Mesenchymal stem cell (in vitro differentiated cells and primary cell): ENCODE results near the gene DNAH14.
"Not testable (repeated sequence)": the region's sequence is repeated elsewhere in the genome, so short reads cannot be mapped to it uniquely, and the experiment has no call there.

Source experiments
- DNase-seq: peaks from one replicate; pipeline ENCODE4 v3.0.0-alpha.2; 2013
- H2AFZ ChIP-seq: one replicate; pipeline ENCODE4 v1.6.1; 2013; ENCODE audit warnings: low read depth, mild to moderate bottlenecking, control low read depth, inconsistent platforms, low read length, moderate library complexity
- H2AK5ac ChIP-seq: 2 replicates; pipeline ENCODE4 v1.6.1; 2013; ENCODE audit warnings: low read length, moderate library complexity, mild to moderate bottlenecking, inconsistent platforms; ENCODE audit not compliant: severe bottlenecking
- H2BK120ac ChIP-seq: one replicate; pipeline ENCODE4 v1.6.1; 2013; ENCODE audit warnings: low read depth, mild to moderate bottlenecking, inconsistent platforms, low read length, moderate library complexity
- H2BK12ac ChIP-seq, 2 experiments: one replicate each; pipeline ENCODE4 v1.6.1; 2013; ENCODE audit warnings: inconsistent platforms in 2 of 2, low read length in 2 of 2, mild to moderate bottlenecking in 2 of 2, moderate library complexity in 2 of 2, control low read depth in 1 of 2
- H2BK15ac ChIP-seq: one replicate; pipeline ENCODE4 v1.6.1; 2013; ENCODE audit warnings: mild to moderate bottlenecking, low read depth, inconsistent platforms; ENCODE audit not compliant: poor library complexity, severe bottlenecking
- H2BK5ac ChIP-seq: 2 replicates; pipeline ENCODE4 v1.6.1; 2013; ENCODE audit warnings: low read depth, mild to moderate bottlenecking, low read length, control low read depth, inconsistent platforms; ENCODE audit not compliant: poor library complexity, severe bottlenecking
- H3K14ac ChIP-seq, 2 experiments: one replicate each; pipeline ENCODE4 v1.6.1; 2013; ENCODE audit warnings: inconsistent platforms in 2 of 2, low read length in 2 of 2, control low read depth in 1 of 2, mild to moderate bottlenecking in 1 of 2, moderate library complexity in 1 of 2
- H3K18ac ChIP-seq, 2 experiments: one replicate each; pipeline ENCODE4 v1.6.1; 2013; ENCODE audit warnings: inconsistent platforms in 2 of 2, low read length in 2 of 2, control low read depth in 1 of 2, low read depth in 1 of 2, mild to moderate bottlenecking in 1 of 2
- H3K23ac ChIP-seq, 2 experiments: one replicate each; pipeline ENCODE4 v1.6.1; 2013; ENCODE audit warnings: inconsistent platforms in 2 of 2, low read length in 2 of 2, mild to moderate bottlenecking in 2 of 2, moderate library complexity in 2 of 2, control low read depth in 1 of 2
- H3K27ac ChIP-seq: 2 replicates; pipeline ENCODE4 v1.5.1; 2013; ENCODE audit warnings: mild to moderate bottlenecking, moderate library complexity, low read length, control low read depth, inconsistent platforms; ENCODE audit not compliant: poor library complexity, severe bottlenecking
- H3K27me3 ChIP-seq, 2 experiments: 2 replicates each; pipeline versions ENCODE4 v1.6.1 to v1.7.0; 2013; ENCODE audit warnings: low read length in 2 of 2, mild to moderate bottlenecking in 2 of 2, moderate library complexity in 2 of 2, control low read depth in 1 of 2, inconsistent platforms in 1 of 2; ENCODE audit not compliant: control insufficient read depth in 1 of 2, insufficient read depth in 1 of 2
- H3K36me3 ChIP-seq, 2 experiments: 2 replicates each; pipeline versions ENCODE4 v1.6.1 to v1.7.0; 2013; ENCODE audit warnings: low read length in 2 of 2, control low read depth in 1 of 2, inconsistent platforms in 1 of 2, low read depth in 1 of 2, mild to moderate bottlenecking in 1 of 2; ENCODE audit not compliant: insufficient read depth in 2 of 2, control insufficient read depth in 1 of 2
- H3K4ac ChIP-seq, 2 experiments: one replicate each; pipeline ENCODE4 v1.6.1; 2013; ENCODE audit warnings: inconsistent platforms in 2 of 2, low read length in 2 of 2, mild to moderate bottlenecking in 2 of 2, moderate library complexity in 2 of 2, control low read depth in 1 of 2, low read depth in 1 of 2
- H3K4me1 ChIP-seq: 2 replicates; pipeline ENCODE4 v1.6.1; 2013; ENCODE audit warnings: low read depth, low read length, control low read depth; ENCODE audit not compliant: control insufficient read depth, insufficient read depth
- H3K4me2 ChIP-seq: 2 replicates; pipeline ENCODE4 v1.6.1; 2013; ENCODE audit warnings: low read length, mild to moderate bottlenecking, inconsistent platforms; ENCODE audit not compliant: poor library complexity, severe bottlenecking
- H3K4me3 ChIP-seq, 2 experiments: 2 replicates each; pipeline versions ENCODE4 v1.5.1 to v1.7.0; 2013; ENCODE audit warnings: low read length in 2 of 2, mild to moderate bottlenecking in 2 of 2, control low read depth in 1 of 2, low read depth in 1 of 2; ENCODE audit not compliant: insufficient read depth in 1 of 2
- H3K79me1 ChIP-seq: replicated peaks from 2 replicates; pipeline ENCODE4 v1.6.1; 2013; ENCODE audit warnings: mild to moderate bottlenecking, control low read depth, low read length, inconsistent platforms; ENCODE audit not compliant: poor library complexity, severe bottlenecking
- H3K9ac ChIP-seq: 2 replicates; pipeline ENCODE4 v1.7.0; 2013; ENCODE audit warnings: mild to moderate bottlenecking, low read length, moderate library complexity
- H3K9me3 ChIP-seq: 2 replicates; pipeline ENCODE4 v1.7.0; 2013; ENCODE audit warnings: mild to moderate bottlenecking, low read length; ENCODE audit not compliant: control insufficient read depth
- H4K8ac ChIP-seq: one replicate; pipeline ENCODE4 v1.6.1; 2013; ENCODE audit warnings: inconsistent platforms, mild to moderate bottlenecking, low read length, moderate library complexity
- H4K91ac ChIP-seq: one replicate; pipeline ENCODE4 v1.6.1; 2013; ENCODE audit warnings: mild to moderate bottlenecking, low read length, inconsistent platforms
- WGBS: methylation state at CpG from one replicate; pipeline ENCODE4 v1.1.7; 2013; ENCODE audit warnings: mixed read lengths; 5-methylcytosine and 5-hydroxymethylcytosine counted together

DNAH14 gene

DNA sequence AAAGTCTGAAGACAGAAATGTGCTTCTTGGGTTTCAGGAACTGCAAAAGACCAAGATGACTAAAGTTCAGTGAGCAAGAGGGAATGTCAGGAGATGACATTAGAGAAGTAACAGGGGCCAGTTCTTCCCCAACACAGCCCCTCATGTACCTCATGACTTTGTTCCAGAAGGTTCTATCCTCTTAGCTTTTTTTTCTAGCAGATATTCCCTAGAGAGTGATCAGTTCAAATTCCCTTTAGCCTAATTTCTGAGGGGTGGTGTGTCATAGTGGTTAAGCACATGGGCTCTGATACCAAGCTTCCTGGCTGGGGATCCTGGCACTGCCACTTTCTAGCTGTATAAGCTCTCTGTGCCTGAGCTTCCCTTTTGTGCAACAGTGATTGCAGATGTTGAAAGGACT lies 390.4 kb downstream of the DNAH14 start:
- Histone ChIP-seq H4K8ac (no peak overlapping the region), H3K18ac (no peak overlapping the region), H3K9me3 (no peaks in the 10 kb centered on the region), H2BK120ac (no peak overlapping the region), H2AK5ac (no peak overlapping the region), H3K4ac (no peak overlapping the region), H3K14ac (no peak overlapping the region), H4K91ac (no peak overlapping the region), H3K4me1 (no peaks in the 10 kb centered on the region), H3K79me1 (no peaks in the 10 kb centered on the region), H3K36me3 (no peaks in the 10 kb centered on the region), H2AFZ (no peak overlapping the region), H3K4me2 (no peak overlapping the region), H3K27me3 (no peaks in the 10 kb centered on the region), H2BK12ac (no peak overlapping the region), H2BK5ac (no peak overlapping the region), H3K9ac (no peak overlapping the region), H3K4me3 (no peak overlapping the region), H2BK15ac (no peak overlapping the region), H3K27ac (no peak overlapping the region), H3K23ac (no peak overlapping the region)
- DNase-seq: no peak

- Histone ChIP-seq H3K4me2 (no peak overlapping the region), H3K27ac (no peak overlapping the region), H3K9ac (no peak overlapping the region), H3K36me3 (no peaks in the 10 kb centered on the region), H3K4me1 (no peaks in the 10 kb centered on the region), H3K4ac (no peak overlapping the region), H2BK15ac (no peak overlapping the region), H3K79me1 (no peaks in the 10 kb centered on the region), H3K27me3 (no peaks in the 10 kb centered on the region), H4K91ac (no peak overlapping the region), H3K4me3 (no peak overlapping the region), H2BK5ac (no peak overlapping the region), H2AK5ac (no peak overlapping the region), H2BK120ac (no peak overlapping the region), H3K18ac (no peak overlapping the region), H3K9me3 (no peaks in the 10 kb centered on the region), H2AFZ (no peak overlapping the region), H3K23ac (no peak overlapping the region), H4K8ac (no peak overlapping the region), H2BK12ac (no peak overlapping the region), H3K14ac (no peak overlapping the region)
- no peak for DNase-seq
- 91% methylated on average over 2 of the region's 4 CpGs for WGBS
Observed at GRCh38 chr1:225321784-225322183, 392.3 kb downstream of the DNAH14 start.

DNA sequence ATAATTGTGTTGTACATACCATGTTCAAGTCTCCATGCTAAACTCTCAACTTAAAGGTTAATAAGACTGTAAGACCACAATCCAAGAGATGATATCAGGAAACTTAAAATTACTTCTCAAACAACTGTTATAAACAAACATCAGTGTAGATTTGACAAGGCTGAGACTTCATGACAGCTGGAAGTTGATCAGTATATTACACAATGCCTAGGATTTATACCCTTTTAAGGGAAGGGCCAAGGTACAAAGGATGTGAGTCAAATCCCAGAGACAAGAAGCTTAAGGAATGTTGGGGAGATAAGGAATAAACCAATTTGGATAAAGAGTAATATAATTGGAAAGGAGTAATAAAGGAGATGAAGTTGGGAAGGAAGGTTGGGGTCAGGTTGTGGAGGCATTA lies 399.6 kb downstream of the DNAH14 start:
- Histone ChIP-seq H3K18ac (no peak overlapping the region), H3K4me3 (no peak overlapping the region), H3K27me3 (no peaks in the 10 kb centered on the region), H3K36me3 (no peaks in the 10 kb centered on the region), H3K79me1 (no peaks in the 10 kb centered on the region), H3K4me2 (no peak overlapping the region), H4K8ac (no peak overlapping the region), H2BK5ac (no peak overlapping the region), H2AK5ac (no peak overlapping the region), H3K27ac (no peak overlapping the region), H4K91ac (no peak overlapping the region), H3K14ac (no peak overlapping the region), H2BK120ac (no peak overlapping the region), H2BK15ac (no peak overlapping the region), H3K9me3 (no peaks in the 10 kb centered on the region), H3K9ac (no peak overlapping the region), H3K4ac (no peak overlapping the region), H2BK12ac (no peak overlapping the region), H2AFZ (no peak overlapping the region), H3K23ac (no peak overlapping the region), H3K4me1 (no peaks in the 10 kb centered on the region)
- no peak for DNase-seq

- H3K23ac ChIP-seq, H2AFZ ChIP-seq, H2AK5ac ChIP-seq, H2BK120ac ChIP-seq, H2BK15ac ChIP-seq, H3K9ac ChIP-seq, H3K18ac ChIP-seq, H3K4me3 ChIP-seq, H3K27ac ChIP-seq, H3K9me3 ChIP-seq, H3K36me3 ChIP-seq, H4K8ac ChIP-seq, H3K4me1 ChIP-seq, H2BK12ac ChIP-seq, H4K91ac ChIP-seq, H3K14ac ChIP-seq, DNase-seq, H2BK5ac ChIP-seq, H3K4me2 ChIP-seq, H3K79me1 ChIP-seq, H3K4ac ChIP-seq, H3K27me3 ChIP-seq: not testable (repeated sequence)
- no CpG with 5 or more reads among the region's 1 CpG for WGBS
Observed at GRCh38 chr1:225329996-225330395, 400.5 kb downstream of the DNAH14 start.
